GM12874 (cell line): ENCODE data around the gene GRK6.

Source experiments
- CTCF ChIP-seq: IDR thresholded peaks from 2 replicates; pipeline ENCODE4 v1.5.1; 2011; ENCODE audit warnings: low read depth, mild to moderate bottlenecking, control low read depth, low read length, moderate library complexity; ENCODE audit not compliant: insufficient read depth

The GRK6 gene

GRCh38 chr5:177410575-177410974 lies 15.9 kb upstream of the GRK6 start:
- TF ChIP-seq CTCF: no peak

- TF ChIP-seq CTCF: no peak
Observed at GRCh38 chr5:177412603-177413233, 13.8 kb upstream of the GRK6 start.

GRCh38 chr5:177414481-177414880 lies 12.0 kb upstream of the GRK6 start:
- no peak for TF ChIP-seq CTCF

- TF ChIP-seq CTCF: no peak
Observed at GRCh38 chr5:177419046-177419445, 7.4 kb upstream of the GRK6 start.

GRCh38 chr5:177421062-177421798 lies 5.2 kb upstream of the GRK6 start:
- TF ChIP-seq CTCF: no peak

- TF ChIP-seq CTCF: no peak
Observed at GRCh38 chr5:177423671-177424070, 2.8 kb upstream of the GRK6 start.

- TF ChIP-seq CTCF: no peak
Observed at GRCh38 chr5:177425196-177425800, 1.2 kb upstream of the GRK6 start.
